NCI-H2081 (cell line): Measurements from ENCODE around the gene NKAPL.

Experiments used
- DNase-seq, 2 experiments: peaks; one replicate each; lab custom pipeline; 2025; lab: John Stamatoyannopoulos, UW

Gene NKAPL

GRCh38 chr6:28245206-28245941, 13.7 kb upstream of the NKAPL start:
- DNase-seq, result no peak

- DNase-seq, result no peak
These were observed 10.2 kb upstream of the NKAPL start for GRCh38 chr6:28248916-28249315.

- DNase-seq, result no peak
These were observed 8.3 kb upstream of the NKAPL start for GRCh38 chr6:28250747-28251146.

GRCh38 chr6:28251661-28252008, 7.5 kb upstream of the NKAPL start:
- peak in 1 of 2 experiments; percentile 7 for DNase-seq

GRCh38 chr6:28252009-28252975, 6.8 kb upstream of the NKAPL start, which contains the start of gene ZKSCAN4:
Gene ZKSCAN4 (minus strand): TSS chr6:28252269. CDS start chr6:28251980, 289 bp downstream.
- DNase-seq, result peak; percentile 87 to 91

GRCh38 chr6:28254121-28254519, 5.0 kb upstream of the NKAPL start:
- no peak for DNase-seq

- DNase-seq, result no peak
These were observed 2.1 kb upstream of the NKAPL start for GRCh38 chr6:28257042-28257441.

- DNase-seq, result no peak
These were observed 4.8 kb downstream of the NKAPL start for GRCh38 chr6:28263922-28264321.

- DNase-seq, result no peak
These were observed 5.8 kb downstream of the NKAPL start for GRCh38 chr6:28264834-28265401.

- no peak for DNase-seq
These were observed 7.5 kb downstream of the NKAPL start for GRCh38 chr6:28266563-28266961.

GRCh38 chr6:28266962-28267694, 8.0 kb downstream of the NKAPL start, which contains the start of gene ZSCAN26:
Gene ZSCAN26 (plus strand): TSS chr6:28267143. CDS start chr6:28271920, 4,777 bp downstream.
- DNase-seq, result peak; percentile 77 to 87

GRCh38 chr6:28267695-28268059, 8.6 kb downstream of the NKAPL start:
- DNase-seq, result no peak

GRCh38 chr6:28269492-28269891, 10.4 kb downstream of the NKAPL start:
- DNase-seq, result no peak

GRCh38 chr6:28274888-28275287, 15.8 kb downstream of the NKAPL start:
- DNase-seq, result no peak

GRCh38 chr6:28277746-28278145, 18.6 kb downstream of the NKAPL start:
- DNase-seq, result no peak

- no peak for DNase-seq
These were observed 21.6 kb downstream of the NKAPL start for GRCh38 chr6:28280595-28281287.

- peak; percentile 79 to 84 for DNase-seq
These were observed 22.4 kb downstream of the NKAPL start, which contains the start of gene PGBD1 for GRCh38 chr6:28281288-28282064. Gene PGBD1 (plus strand): TSS chr6:28281572. CDS start chr6:28283814, 2,242 bp downstream.

GRCh38 chr6:28282926-28283325, 23.8 kb downstream of the NKAPL start:
- peak in 1 of 2 experiments; percentile 0 for DNase-seq

- DNase-seq, result no peak
These were observed 32.5 kb downstream of the NKAPL start for GRCh38 chr6:28291573-28291972.

GRCh38 chr6:28295326-28295725, 36.2 kb downstream of the NKAPL start:
- DNase-seq, result no peak
